MM.1S (cell line): ENCODE data around the gene SLC6A20.

Experiments
- DNase-seq: peaks from one replicate; pipeline ENCODE4 v3.0.0-alpha.2; 2015
- H2AFZ ChIP-seq: fragments of 300-600 bp; sonication (generic); 2 replicates; pipeline ENCODE4 v1.6.0; 2016; ENCODE audit warnings: antibody characterized with exemption, low read length
- H3F3A ChIP-seq: fragments of 300-600 bp; sonication (generic); 2 replicates; pipeline ENCODE4 v1.6.1; 2016; ENCODE audit warnings: mild to moderate bottlenecking, antibody characterized with exemption, low read length, moderate library complexity, mixed read lengths; ENCODE audit not compliant: insufficient read depth
- H3K27ac ChIP-seq: fragments of 300-600 bp; sonication (generic); 2 replicates; pipeline ENCODE4 v1.5.1; 2016; ENCODE audit warnings: mild to moderate bottlenecking, low read length
- H3K27me3 ChIP-seq: fragments of 300-600 bp; sonication (generic); replicated peaks from 2 replicates; pipeline ENCODE4 v1.6.0; 2016; ENCODE audit warnings: low read length; ENCODE audit not compliant: insufficient read depth
- H3K36me3 ChIP-seq: fragments of 300-600 bp; sonication (generic); replicated peaks from 2 replicates; pipeline ENCODE4 v1.6.1; 2016; ENCODE audit warnings: mild to moderate bottlenecking, low read length, mixed read lengths; ENCODE audit not compliant: insufficient read depth
- H3K4me1 ChIP-seq: fragments of 300-600 bp; sonication (generic); 2 replicates; pipeline ENCODE4 v1.6.1; 2016; ENCODE audit warnings: low read length, mixed read lengths
- H3K4me2 ChIP-seq: fragments of 300-600 bp; sonication (generic); 2 replicates; pipeline ENCODE4 v1.6.0; 2016; ENCODE audit warnings: low read depth, low read length
- H3K4me3 ChIP-seq: fragments of 300-600 bp; sonication (generic); 2 replicates; pipeline ENCODE4 v1.5.1; 2016; ENCODE audit warnings: low read length, mixed read lengths
- H3K79me2 ChIP-seq: fragments of 300-600 bp; sonication (generic); 2 replicates; pipeline ENCODE4 v1.6.1; 2016; ENCODE audit warnings: mixed run types, low read length, mixed read lengths
- H3K9ac ChIP-seq: fragments of 300-600 bp; sonication (generic); 2 replicates; pipeline ENCODE4 v1.6.1; 2016; ENCODE audit warnings: low read length, mixed read lengths
- H3K9me2 ChIP-seq: fragments of 300-600 bp; sonication (generic); replicated peaks from 2 replicates; pipeline ENCODE4 v1.6.1; 2016; ENCODE audit warnings: mild to moderate bottlenecking, low read length, mixed read lengths; ENCODE audit not compliant: insufficient read depth
- H3K9me3 ChIP-seq: fragments of 300-600 bp; sonication (generic); replicated peaks from 2 replicates; pipeline ENCODE4 v1.6.1; 2016; ENCODE audit warnings: mild to moderate bottlenecking, low read length, mixed read lengths; ENCODE audit not compliant: insufficient read depth
- H4K20me1 ChIP-seq: fragments of 300-600 bp; sonication (generic); 2 replicates; pipeline ENCODE4 v1.6.1; 2016; ENCODE audit warnings: mild to moderate bottlenecking, low read length, moderate library complexity, mixed read lengths; ENCODE audit not compliant: insufficient read depth
- CTCF ChIP-seq: fragments of 300-600 bp; sonication (generic); IDR thresholded peaks from 2 replicates; pipeline ENCODE4 v1.5.1; 2016; ENCODE audit warnings: antibody characterized with exemption, low read length, mixed read lengths
- EZH2 ChIP-seq: fragments of 300-600 bp; sonication (generic); optimal IDR thresholded peaks from 2 replicates; pipeline ENCODE3; 2017; ENCODE audit warnings: low read depth, mild to moderate bottlenecking, antibody characterized with exemption, low read length, mixed read lengths
- EZH2phosphoT487 ChIP-seq: fragments of 300-600 bp; sonication (generic); IDR thresholded peaks from 2 replicates; pipeline ENCODE4 v1.6.1; 2018; ENCODE audit warnings: antibody characterized with exemption, low read length

SLC6A20 gene

GRCh38 chr3:45741742-45742460, 54.4 kb downstream of the SLC6A20 start:
- H4K20me1 ChIP-seq: no peaks in the 10 kb centered on the region
- no peak overlapping the region for H2AFZ ChIP-seq
- no peaks in the 10 kb centered on the region for H3K79me2 ChIP-seq
- no peak for DNase-seq
- no peak overlapping the region for H3K27ac ChIP-seq
- H3F3A ChIP-seq: no peaks in the 10 kb centered on the region
- no peaks in the 10 kb centered on the region for H3K9me2 ChIP-seq
- peaks cover 15% of the 10 kb centered on the region for H3K4me1 ChIP-seq
- no peak overlapping the region for H3K9ac ChIP-seq
- H3K27me3 ChIP-seq: no peaks in the 10 kb centered on the region
- peaks cover 12% of the 10 kb centered on the region; the same call in 1 of the 2 replicates for H3K36me3 ChIP-seq
- TF ChIP-seq CTCF (no peak), EZH2 (no peak), EZH2phosphoT487 (no peak)
- no peaks in the 10 kb centered on the region for H3K9me3 ChIP-seq
- peak overlapping the region; percentile 8; the same call in 1 of the 2 replicates for H3K4me2 ChIP-seq
- no peak overlapping the region for H3K4me3 ChIP-seq

GRCh38 chr3:45741247-45741646, 55.1 kb downstream of the SLC6A20 start:
- no peaks in the 10 kb centered on the region for H4K20me1 ChIP-seq
- no peak overlapping the region for H3K4me3 ChIP-seq
- H3K27me3 ChIP-seq: no peaks in the 10 kb centered on the region
- no peak overlapping the region for H2AFZ ChIP-seq
- H3K79me2 ChIP-seq: no peaks in the 10 kb centered on the region
- peaks cover 12% of the 10 kb centered on the region; the same call in 1 of the 2 replicates for H3K36me3 ChIP-seq
- TF ChIP-seq EZH2 (no peak), EZH2phosphoT487 (no peak), CTCF (no peak)
- H3K4me1 ChIP-seq: peaks cover 15% of the 10 kb centered on the region
- H3K9ac ChIP-seq: no peak overlapping the region
- DNase-seq: no peak
- H3F3A ChIP-seq: no peaks in the 10 kb centered on the region
- H3K9me3 ChIP-seq: no peaks in the 10 kb centered on the region
- H3K4me2 ChIP-seq: peak overlapping the region; percentile 8; the same call in 1 of the 2 replicates
- no peak overlapping the region for H3K27ac ChIP-seq
- no peaks in the 10 kb centered on the region for H3K9me2 ChIP-seq

GRCh38 chr3:45739991-45740390, 56.3 kb downstream of the SLC6A20 start:
- no peak for TF ChIP-seq EZH2
- no peak for TF ChIP-seq CTCF
- TF ChIP-seq EZH2phosphoT487: no peak
- H2AFZ ChIP-seq: no peak overlapping the region
- peaks cover 12% of the 10 kb centered on the region; the same call in 1 of the 2 replicates for H3K36me3 ChIP-seq
- H3K4me1 ChIP-seq: peaks cover 15% of the 10 kb centered on the region
- no peaks in the 10 kb centered on the region for H3K9me2 ChIP-seq
- H3K4me3 ChIP-seq: no peak overlapping the region
- H3K27me3 ChIP-seq: no peaks in the 10 kb centered on the region
- no peaks in the 10 kb centered on the region for H3K9me3 ChIP-seq
- no peaks in the 10 kb centered on the region for H4K20me1 ChIP-seq
- H3K27ac ChIP-seq: no peak overlapping the region
- H3F3A ChIP-seq: no peaks in the 10 kb centered on the region
- no peak overlapping the region for H3K9ac ChIP-seq
- H3K79me2 ChIP-seq: no peaks in the 10 kb centered on the region
- DNase-seq: no peak
- no peak overlapping the region for H3K4me2 ChIP-seq
